ENCODE data around the gene SFMBT1.

GRCh38 chr3:52910823-52911222, 135.1 kb downstream of the SFMBT1 start:
- TF ChIP-seq, protein P1, sequence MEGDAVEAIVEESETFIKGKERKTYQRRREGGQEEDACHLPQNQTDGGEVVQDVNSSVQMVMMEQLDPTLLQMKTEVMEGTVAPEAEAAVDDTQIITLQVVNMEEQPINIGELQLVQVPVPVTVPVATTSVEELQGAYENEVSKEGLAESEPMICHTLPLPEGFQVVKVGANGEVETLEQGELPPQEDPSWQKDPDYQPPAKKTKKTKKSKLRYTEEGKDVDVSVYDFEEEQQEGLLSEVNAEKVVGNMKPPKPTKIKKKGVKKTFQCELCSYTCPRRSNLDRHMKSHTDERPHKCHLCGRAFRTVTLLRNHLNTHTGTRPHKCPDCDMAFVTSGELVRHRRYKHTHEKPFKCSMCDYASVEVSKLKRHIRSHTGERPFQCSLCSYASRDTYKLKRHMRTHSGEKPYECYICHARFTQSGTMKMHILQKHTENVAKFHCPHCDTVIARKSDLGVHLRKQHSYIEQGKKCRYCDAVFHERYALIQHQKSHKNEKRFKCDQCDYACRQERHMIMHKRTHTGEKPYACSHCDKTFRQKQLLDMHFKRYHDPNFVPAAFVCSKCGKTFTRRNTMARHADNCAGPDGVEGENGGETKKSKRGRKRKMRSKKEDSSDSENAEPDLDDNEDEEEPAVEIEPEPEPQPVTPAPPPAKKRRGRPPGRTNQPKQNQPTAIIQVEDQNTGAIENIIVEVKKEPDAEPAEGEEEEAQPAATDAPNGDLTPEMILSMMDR (IDR thresholded peaks at IDR 0.05; ENCODE audit: low read depth, low read length, poor library complexity, severe bottlenecking): no peak
- TF ChIP-seq EZH2phosphoT487 (IDR thresholded peaks at IDR 0.05; ENCODE audit: borderline replicate concordance, low read length): no peak
